ENCODE results near the gene DRC3.

The DRC3 gene

DNA sequence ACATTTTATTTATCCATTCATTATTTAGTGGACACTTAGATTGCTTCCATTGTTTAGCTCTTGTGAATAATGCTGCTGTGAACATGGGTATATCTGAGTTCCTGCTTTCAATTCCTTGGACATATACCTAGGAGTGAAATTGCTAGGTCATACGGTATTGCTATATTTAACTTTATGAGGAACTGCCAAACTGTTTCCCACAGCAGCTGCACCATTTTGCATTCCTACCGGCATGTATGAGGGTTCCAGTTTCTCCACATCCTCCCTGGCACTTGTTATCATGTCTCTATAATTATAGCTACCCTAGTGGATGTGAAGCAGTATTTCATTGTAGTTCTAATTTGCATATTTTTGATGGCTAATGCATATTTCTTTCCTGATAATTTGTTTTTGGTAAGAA lies 91.4 kb downstream of the DRC3 start:
- DNase-seq, result no peak

DNA sequence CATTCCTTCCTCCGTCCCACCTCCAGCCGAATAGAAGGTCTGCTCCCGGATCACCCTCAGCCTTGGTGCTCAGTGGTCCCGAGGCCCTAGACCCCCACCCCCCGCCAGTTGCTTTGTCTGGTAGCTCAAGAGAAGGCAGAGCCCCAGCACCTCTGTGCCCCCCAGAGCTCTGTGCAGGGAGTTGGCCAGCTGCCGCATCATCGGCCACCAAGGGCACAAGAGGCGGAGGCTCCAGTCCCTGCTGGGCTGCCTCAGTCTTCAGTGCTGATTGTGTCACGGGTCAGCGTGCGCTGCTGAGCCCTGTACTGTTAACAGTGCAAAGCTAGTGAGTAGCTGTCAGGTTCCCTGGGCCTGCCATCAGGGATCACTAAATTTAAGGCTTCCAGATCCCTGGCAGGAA lies 92.9 kb downstream of the DRC3 start:
- DNase-seq, result no peak

Measured in NCI-H1048 (cell line).